GM23248 (cell line): ENCODE measurements around the gene IL1RAPL1. TPM values are rescaled to one million over a fixed set of nuclear protein-coding genes. Genes with fewer than 3 reads are reported as not detected.
A peak's percentile ranks its signal among the peaks of the same experiment; 100 is the strongest.

Source experiments
- DNase-seq: peaks from one replicate; pipeline ENCODE4 v3.0.0-alpha.2; 2015
- H2AFZ ChIP-seq: fragments of 200-600 bp; sonication (generic); 2 replicates; pipeline ENCODE4 v1.6.1; 2016; ENCODE audit warnings: antibody characterized with exemption
- H3F3A ChIP-seq: fragments of 200-600 bp; sonication (generic); 2 replicates; pipeline ENCODE4 v1.6.1; 2016; ENCODE audit warnings: mild to moderate bottlenecking, antibody characterized with exemption, mixed run types; ENCODE audit not compliant: insufficient read depth
- H3K27ac ChIP-seq: fragments of 200-600 bp; sonication (generic); 2 replicates; pipeline ENCODE4 v1.5.1; 2016; ENCODE audit warnings: mild to moderate bottlenecking
- H3K27me3 ChIP-seq: fragments of 200-600 bp; sonication (generic); replicated peaks from 2 replicates; pipeline ENCODE4 v1.6.1; 2016; ENCODE audit warnings: mild to moderate bottlenecking; ENCODE audit not compliant: insufficient read depth
- H3K36me3 ChIP-seq: fragments of 200-600 bp; sonication (generic); 2 replicates; pipeline ENCODE4 v1.6.1; 2016; ENCODE audit warnings: low read depth, mild to moderate bottlenecking
- H3K4me1 ChIP-seq: fragments of 200-600 bp; sonication (generic); 2 replicates; pipeline ENCODE4 v1.6.1; 2016; ENCODE audit warnings: mild to moderate bottlenecking; ENCODE audit not compliant: insufficient read depth
- H3K4me2 ChIP-seq: fragments of 200-600 bp; sonication (generic); one replicate; pipeline ENCODE4 v1.6.1; 2016; ENCODE audit warnings: mild to moderate bottlenecking; ENCODE audit not compliant: unreplicated experiment
- H3K4me3 ChIP-seq: fragments of 200-600 bp; sonication (generic); 2 replicates; pipeline ENCODE4 v1.5.1; 2016; ENCODE audit warnings: mild to moderate bottlenecking
- H3K79me2 ChIP-seq: fragments of 200-600 bp; sonication (generic); 2 replicates; pipeline ENCODE4 v1.6.1; 2016; ENCODE audit warnings: mild to moderate bottlenecking; ENCODE audit not compliant: insufficient read depth
- H3K9ac ChIP-seq: fragments of 200-600 bp; sonication (generic); 2 replicates; pipeline ENCODE4 v1.6.1; 2016; ENCODE audit warnings: mild to moderate bottlenecking
- H3K9me2 ChIP-seq: fragments of 200-600 bp; sonication (generic); 2 replicates; pipeline ENCODE4 v1.6.1; 2016; ENCODE audit warnings: mixed run types, mild to moderate bottlenecking, moderate library complexity; ENCODE audit not compliant: insufficient read depth
- H3K9me3 ChIP-seq: fragments of 200-600 bp; sonication (generic); one replicate; pipeline ENCODE4 v1.6.1; 2017; ENCODE audit warnings: low read depth
- H4K20me1 ChIP-seq: fragments of 200-600 bp; sonication (generic); 2 replicates; pipeline ENCODE4 v1.6.0; 2016; ENCODE audit not compliant: insufficient read depth
- EZH2 ChIP-seq: fragments of 200-600 bp; sonication (generic); IDR thresholded peaks from 2 replicates; pipeline ENCODE4 v1.6.1; 2018; ENCODE audit warnings: antibody characterized with exemption, mild to moderate bottlenecking; ENCODE audit not compliant: insufficient read depth, poor library complexity, severe bottlenecking
- EZH2phosphoT487 ChIP-seq: fragments of 200-600 bp; sonication (generic); IDR thresholded peaks from 2 replicates; pipeline ENCODE4 v1.6.1; 2018; ENCODE audit warnings: antibody characterized with exemption, moderate library complexity, mild to moderate bottlenecking, low read depth; ENCODE audit not compliant: insufficient read depth
- WGBS, 2 experiments: methylation state at CpG; one replicate each; pipeline ENCODE4 v1.1.6; 2015 to 2017; ENCODE audit warnings: low lambda C conversion rate in 2 of 2, low coverage in 1 of 2; ENCODE audit errors: missing lambda C conversion rate in 2 of 2; 5-methylcytosine and 5-hydroxymethylcytosine counted together
- in situ Hi-C: fragments of 300-500 bp; cut with MboI; formaldehyde crosslinking; loops from 2 replicates; pipeline ENCODE4 v1.15.0; 2020
- polyA plus RNA-seq: library from polyadenylated mRNA; unstranded; fragments of >200 nt; fragmentation: Nextera tagmentation; extraction: Ambion mirVana; gene quantifications from 2 replicates; pipeline ENCODE4 v1.2.1, GENCODE V29; 2016
- total RNA-seq: library from RNA; depleted of rRNA; stranded (reverse); fragments of >200 nt; shearing (Covaris generic); gene quantifications from 2 replicates; pipeline ENCODE4 v1.2.3, GENCODE V29; 2014

Gene IL1RAPL1
- total and polyA plus RNA-seq, 2 experiments from 2014 or later: not detected

DNA sequence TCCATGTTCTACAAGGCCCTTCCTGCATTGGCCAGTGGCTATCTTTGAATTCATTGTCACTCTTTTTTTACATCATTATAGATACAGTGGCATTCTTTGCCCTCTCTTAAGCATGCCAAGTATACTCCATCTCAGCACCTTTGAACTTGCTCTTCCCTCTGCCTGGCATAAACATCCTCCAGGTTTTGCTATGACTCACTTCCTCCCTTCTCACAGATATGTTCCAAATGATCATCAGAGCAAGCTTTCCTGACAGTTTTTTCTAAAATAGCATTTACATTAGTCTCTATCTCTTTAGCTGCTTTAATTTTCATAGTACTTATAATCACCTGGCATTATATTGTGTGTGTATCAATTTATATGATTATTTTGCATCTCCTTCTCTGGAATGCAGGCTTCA lies 1074.9 kb downstream of the IL1RAPL1 start:
- Histone ChIP-seq H3K27ac (peak overlapping the region; percentile 79), H3K4me1 (peaks cover 30% of the 10 kb centered on the region), H3K4me3 (no peak overlapping the region), H3K79me2 (no peaks in the 10 kb centered on the region), H2AFZ (no peak overlapping the region), H3K36me3 (no peaks in the 10 kb centered on the region), H4K20me1 (no peaks in the 10 kb centered on the region), H3K9me2 (no peaks in the 10 kb centered on the region), H3K27me3 (no peaks in the 10 kb centered on the region), H3K4me2 (peak overlapping the region; percentile 57), H3K9me3 (no peaks in the 10 kb centered on the region), H3F3A (peaks cover 25% of the 10 kb centered on the region), H3K9ac (0 out of 2 replicates have a peak overlapping the region, but pooled peaks have one; percentile 14)
- no peak for TF ChIP-seq EZH2phosphoT487
- in situ Hi-C loops: no loop called here
- DNase-seq: peak; percentile 59

GRCh38 chrX:29662759-29663503 lies 1075.7 kb downstream of the IL1RAPL1 start:
- no peaks in the 10 kb centered on the region for H4K20me1 ChIP-seq
- peak; percentile 92 for DNase-seq
- in situ Hi-C loops: no loop called here
- 0 to 2% methylated on average over 4 of the region's 4 CpGs for WGBS, 2 experiments
- H3F3A ChIP-seq: peaks cover 25% of the 10 kb centered on the region
- H3K9ac ChIP-seq: peak overlapping the region; percentile 16
- H3K79me2 ChIP-seq: no peaks in the 10 kb centered on the region
- no peaks in the 10 kb centered on the region for H3K9me2 ChIP-seq
- H3K27ac ChIP-seq: peak overlapping the region; percentile 79
- H3K36me3 ChIP-seq: no peaks in the 10 kb centered on the region
- H3K4me3 ChIP-seq: peak overlapping the region; percentile 43
- peak overlapping the region; percentile 75 for H3K4me2 ChIP-seq
- no peaks in the 10 kb centered on the region for H3K27me3 ChIP-seq
- no peak overlapping the region; the same call in 1 of the 2 replicates for H2AFZ ChIP-seq
- H3K4me1 ChIP-seq: peaks cover 30% of the 10 kb centered on the region
- H3K9me3 ChIP-seq: no peaks in the 10 kb centered on the region
- TF ChIP-seq EZH2phosphoT487 (no peak), EZH2 (no peak)

DNA sequence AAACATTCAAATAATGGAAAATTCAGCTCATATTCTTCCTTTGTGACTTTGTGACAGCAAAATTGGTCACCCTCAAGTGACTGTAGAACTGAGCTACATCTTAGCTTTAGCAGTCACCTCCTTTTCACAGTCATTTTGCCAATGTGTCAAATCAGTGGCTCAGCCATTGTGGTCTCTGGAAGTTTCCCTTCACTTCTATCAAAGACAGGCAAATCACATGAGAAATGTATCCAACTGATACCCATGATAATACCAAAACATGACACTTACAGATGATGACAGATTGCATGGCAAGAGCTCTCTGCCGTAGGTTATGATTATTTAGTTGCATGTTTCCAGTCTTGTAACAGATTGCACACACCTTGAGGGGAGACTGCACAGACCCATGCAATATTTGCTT lies 1078.3 kb downstream of the IL1RAPL1 start:
- 67 to 100% methylated on average over 1 of the region's 1 CpG for whole genome bisulfite sequencing, 2 experiments
- Histone ChIP-seq H3K79me2 (no peaks in the 10 kb centered on the region), H3K27me3 (no peaks in the 10 kb centered on the region), H3K4me1 (peaks cover 30% of the 10 kb centered on the region), H4K20me1 (no peaks in the 10 kb centered on the region), H3K27ac (no peak overlapping the region), H3K36me3 (no peaks in the 10 kb centered on the region), H3K9me2 (no peaks in the 10 kb centered on the region), H3K9ac (no peak overlapping the region), H3F3A (peaks cover 25% of the 10 kb centered on the region), H3K9me3 (no peaks in the 10 kb centered on the region), H2AFZ (no peak overlapping the region), H3K4me3 (no peak overlapping the region), H3K4me2 (no peak overlapping the region)
- DNase-seq: no peak
- in situ Hi-C loops: no loop called here
- TF ChIP-seq EZH2phosphoT487 (no peak), EZH2 (no peak)

GRCh38 chrX:29666366-29666765 lies 1079.1 kb downstream of the IL1RAPL1 start:
- TF ChIP-seq EZH2: no peak
- no peak for TF ChIP-seq EZH2phosphoT487
- Histone ChIP-seq H3K4me1 (peaks cover 24% of the 10 kb centered on the region), H3K27me3 (no peaks in the 10 kb centered on the region), H3K4me2 (no peak overlapping the region), H3K9me2 (no peaks in the 10 kb centered on the region), H3K79me2 (no peaks in the 10 kb centered on the region), H4K20me1 (no peaks in the 10 kb centered on the region), H3K27ac (no peak overlapping the region), H3K4me3 (no peak overlapping the region), H2AFZ (no peak overlapping the region), H3K9me3 (no peaks in the 10 kb centered on the region), H3K9ac (no peak overlapping the region), H3F3A (peaks cover 21% of the 10 kb centered on the region), H3K36me3 (no peaks in the 10 kb centered on the region)
- in situ Hi-C loops: no loop called here
- 23 to 29% methylated on average over 5 of the region's 5 CpGs for WGBS, 2 experiments
- peak; percentile 26 for DNase-seq

DNA sequence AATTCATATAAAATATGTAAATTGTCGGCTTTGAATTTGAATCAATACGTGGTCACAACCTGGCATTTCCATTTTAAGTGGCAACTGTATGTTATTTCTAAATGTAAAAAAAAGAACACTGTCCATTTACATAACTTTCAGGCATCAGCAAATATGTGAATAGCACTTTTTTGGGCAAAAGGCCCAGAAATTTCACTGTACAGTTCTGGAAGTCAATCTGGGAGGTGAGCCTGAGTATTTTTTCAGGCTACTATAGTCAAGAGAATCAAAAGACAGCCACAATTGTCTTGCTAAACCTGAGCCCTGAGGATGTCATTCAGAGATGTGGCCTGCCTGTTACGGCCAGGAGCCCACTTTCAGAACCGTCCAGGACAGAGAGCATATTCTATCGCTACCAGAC lies 1084.2 kb downstream of the IL1RAPL1 start:
- no peaks in the 10 kb centered on the region for H3K4me1 ChIP-seq

More for the DNA sequence above, 1084.2 kb downstream of the IL1RAPL1 start:
- no peaks in the 10 kb centered on the region for H3K27me3 ChIP-seq
- no peak for TF ChIP-seq EZH2
- TF ChIP-seq EZH2phosphoT487: no peak
- no peak overlapping the region for H3K4me2 ChIP-seq
- in situ Hi-C loops: no loop called here
- H3K79me2 ChIP-seq: no peaks in the 10 kb centered on the region
- 88 to 93% methylated on average over 5 of the region's 5 CpGs for WGBS, 2 experiments
- H2AFZ ChIP-seq: no peak overlapping the region
- H3K9me2 ChIP-seq: no peaks in the 10 kb centered on the region
- no peaks in the 10 kb centered on the region for H4K20me1 ChIP-seq
- DNase-seq: no peak
- no peaks in the 10 kb centered on the region for H3F3A ChIP-seq
- H3K9me3 ChIP-seq: no peaks in the 10 kb centered on the region
- H3K27ac ChIP-seq: no peak overlapping the region
- no peak overlapping the region for H3K9ac ChIP-seq
- H3K36me3 ChIP-seq: no peaks in the 10 kb centered on the region
- no peak overlapping the region for H3K4me3 ChIP-seq
